Smooth muscle cell of the umbilical artery (primary cell): ENCODE measurements around the gene EBF3. TPM values are rescaled to one million over a fixed set of nuclear protein-coding genes. Genes with fewer than 3 reads are reported as not detected.

Source experiments
- total RNA-seq: library from RNA; depleted of rRNA; stranded (reverse); fragments of >200 nt; gene quantifications from 2 replicates; pipeline ENCODE4 v1.2.3, GENCODE V29; 2014

Gene EBF3, protein sequence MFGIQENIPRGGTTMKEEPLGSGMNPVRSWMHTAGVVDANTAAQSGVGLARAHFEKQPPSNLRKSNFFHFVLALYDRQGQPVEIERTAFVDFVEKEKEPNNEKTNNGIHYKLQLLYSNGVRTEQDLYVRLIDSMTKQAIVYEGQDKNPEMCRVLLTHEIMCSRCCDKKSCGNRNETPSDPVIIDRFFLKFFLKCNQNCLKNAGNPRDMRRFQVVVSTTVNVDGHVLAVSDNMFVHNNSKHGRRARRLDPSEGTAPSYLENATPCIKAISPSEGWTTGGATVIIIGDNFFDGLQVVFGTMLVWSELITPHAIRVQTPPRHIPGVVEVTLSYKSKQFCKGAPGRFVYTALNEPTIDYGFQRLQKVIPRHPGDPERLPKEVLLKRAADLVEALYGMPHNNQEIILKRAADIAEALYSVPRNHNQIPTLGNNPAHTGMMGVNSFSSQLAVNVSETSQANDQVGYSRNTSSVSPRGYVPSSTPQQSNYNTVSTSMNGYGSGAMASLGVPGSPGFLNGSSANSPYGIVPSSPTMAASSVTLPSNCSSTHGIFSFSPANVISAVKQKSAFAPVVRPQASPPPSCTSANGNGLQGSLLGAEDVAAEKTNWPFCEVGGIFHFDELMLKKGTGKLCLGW
- not detected in 2 replicates for total RNA-seq

DNA sequence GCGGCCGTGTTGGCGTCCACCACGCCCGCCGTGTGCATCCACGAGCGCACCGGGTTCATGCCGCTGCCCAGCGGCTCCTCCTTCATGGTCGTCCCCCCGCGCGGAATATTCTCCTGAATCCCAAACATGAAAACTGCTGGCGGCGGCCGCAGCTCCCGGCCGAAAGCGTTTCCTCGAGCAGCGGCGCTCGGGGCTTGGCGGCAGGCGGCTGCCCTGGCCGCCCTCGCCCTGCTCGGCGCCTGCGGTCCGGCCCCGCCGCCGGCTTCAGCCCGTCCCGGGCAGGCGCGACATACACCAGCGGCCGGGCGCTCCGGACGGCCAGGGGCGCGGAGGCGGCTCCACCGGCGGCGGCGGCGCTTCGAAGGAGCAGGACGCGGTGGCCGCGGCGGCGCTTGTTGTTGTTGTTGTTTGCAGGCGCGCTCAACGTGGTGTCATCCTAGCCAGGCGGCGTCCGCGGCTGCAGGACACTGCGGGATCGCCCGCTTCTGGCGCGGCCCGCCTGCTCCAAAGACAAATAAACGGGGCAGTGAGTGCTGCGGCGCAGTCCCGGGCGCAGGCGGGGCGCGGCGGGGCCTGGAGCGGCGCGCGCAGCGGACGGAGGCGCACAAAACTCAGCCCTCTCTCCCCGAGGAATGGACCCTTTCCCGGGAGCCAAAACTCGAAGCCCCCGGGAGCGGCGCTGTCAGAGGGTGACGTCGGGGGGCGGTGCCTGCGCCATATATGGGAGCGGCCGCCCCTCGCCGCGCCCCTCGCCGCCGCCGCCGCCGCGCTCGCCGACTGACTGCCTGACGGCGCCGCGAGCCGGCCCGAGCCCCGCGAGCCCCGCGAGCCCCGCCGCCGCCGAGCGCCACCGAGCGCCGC lies at the start of gene EBF3:
Gene EBF3 (minus strand): TSS at position 634 of the 861 bp plus-strand sequence. CDS start 506 bp downstream, at position 128.

Other genes with a start within 250 kb of the EBF3 start
- gene C10orf143, start 146.6 kb upstream of the EBF3 start, total RNA-seq: 0.32 and 0.59 TPM in 2 replicates
- 67.4 and 101 TPM in 2 replicates for gene GLRX3, start 172.1 kb upstream of the EBF3 start, total RNA-seq